NOMO-1 treated with dmso at 0.1 percent for 144 hours (cell line): ENCODE results near the gene MAP3K12.

Experiments used
- DNase-seq: peaks from one replicate; lab custom pipeline; 2025; ENCODE audit not compliant: unreplicated experiment; lab: John Stamatoyannopoulos, UW

Gene MAP3K12

GRCh38 chr12:53510181-53510812 is 11.0 kb upstream of the MAP3K12 start:
- no peak for DNase-seq

DNA sequence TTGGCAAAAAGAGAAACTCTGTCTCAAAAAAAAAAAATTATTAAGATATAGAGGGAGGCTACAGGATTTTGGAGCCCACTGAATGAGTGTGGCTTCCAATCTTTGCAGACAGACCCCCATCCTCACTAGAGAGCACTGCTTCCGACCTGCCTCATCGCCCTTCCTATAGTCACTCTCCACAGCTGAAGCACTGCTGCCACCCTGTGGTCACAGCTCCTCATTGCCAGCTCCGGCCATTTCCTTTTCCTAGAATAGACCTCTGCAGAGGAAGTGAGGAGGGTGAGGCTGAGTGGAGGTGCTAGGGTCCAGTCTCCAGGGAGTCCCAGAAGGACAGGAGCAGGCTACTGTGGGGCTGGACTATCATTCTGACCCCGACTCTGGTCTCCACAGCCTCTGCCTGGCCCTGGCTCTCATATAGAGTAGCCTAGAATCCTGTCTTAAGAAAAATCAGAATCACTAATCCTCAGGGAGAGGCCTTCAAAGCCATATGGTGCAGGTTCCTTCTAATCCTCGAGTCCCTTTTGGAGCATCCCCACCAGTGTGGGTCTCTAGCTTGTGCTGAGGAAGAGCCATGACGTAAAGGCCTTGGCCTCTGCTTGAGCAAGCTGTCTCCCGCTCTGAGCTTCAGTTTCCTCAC is 9.4 kb upstream of the MAP3K12 start:
- DNase-seq, result peak; percentile 70

DNA sequence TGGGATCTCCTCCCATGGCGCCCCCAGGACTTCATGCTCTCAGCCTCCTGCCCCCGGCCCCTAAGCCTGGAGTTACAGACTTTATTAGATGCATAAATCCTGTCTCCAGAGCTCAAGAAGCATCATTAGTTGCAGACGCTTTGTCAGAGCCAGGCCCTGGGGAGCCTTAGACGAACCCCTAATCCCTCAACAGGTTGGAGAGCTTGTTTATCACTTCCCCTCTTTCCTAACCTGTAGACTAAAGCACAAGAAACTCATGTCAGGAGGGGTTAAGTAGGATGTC is 8.3 kb upstream of the MAP3K12 start:
- DNase-seq, result no peak

DNA sequence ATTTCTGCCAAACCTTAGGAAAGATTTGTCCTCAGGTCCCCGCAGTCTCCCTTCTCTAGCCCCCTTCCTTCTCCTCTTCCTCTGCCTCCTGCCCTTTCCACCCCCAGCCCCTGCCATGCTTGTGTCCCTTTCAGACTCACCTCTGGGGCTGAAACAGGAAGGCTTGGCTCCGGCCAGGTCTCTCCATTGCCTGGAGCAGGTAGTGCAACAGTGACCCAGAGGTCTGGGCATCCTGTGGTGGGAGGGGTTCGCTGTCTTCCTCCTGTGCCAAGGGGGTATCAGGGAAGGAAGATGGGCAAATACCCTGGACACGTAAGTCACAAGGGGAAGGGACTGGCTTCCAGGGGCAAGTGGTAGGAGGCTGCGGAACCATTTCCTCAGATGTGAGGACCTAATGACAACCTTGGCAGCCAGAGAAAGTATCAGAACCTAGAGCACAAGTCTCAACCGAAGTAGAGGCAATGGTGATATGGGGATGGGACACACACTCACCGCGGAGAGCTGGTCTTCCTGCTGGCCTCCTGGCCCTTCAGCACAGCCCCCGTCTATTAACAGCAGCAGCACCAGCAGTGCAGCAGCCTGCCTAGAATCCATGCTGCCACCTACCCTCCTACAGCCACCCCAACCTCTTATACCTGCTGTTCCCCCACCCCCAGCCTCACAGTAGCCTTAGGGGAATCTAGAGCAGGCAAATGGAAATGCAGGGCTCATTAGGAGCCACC is 7.8 kb upstream of the MAP3K12 start, which contains the start of gene NPFF:
Gene NPFF, minus strand, starts transcription at position 604 of the 722 bp plus-strand sequence. Its CDS starts 10 bp downstream, at position 594.
- DNase-seq, result no peak

- no peak for DNase-seq
Measured at GRCh38 chr12:53506450-53506785, 7.2 kb upstream of the MAP3K12 start.

DNA sequence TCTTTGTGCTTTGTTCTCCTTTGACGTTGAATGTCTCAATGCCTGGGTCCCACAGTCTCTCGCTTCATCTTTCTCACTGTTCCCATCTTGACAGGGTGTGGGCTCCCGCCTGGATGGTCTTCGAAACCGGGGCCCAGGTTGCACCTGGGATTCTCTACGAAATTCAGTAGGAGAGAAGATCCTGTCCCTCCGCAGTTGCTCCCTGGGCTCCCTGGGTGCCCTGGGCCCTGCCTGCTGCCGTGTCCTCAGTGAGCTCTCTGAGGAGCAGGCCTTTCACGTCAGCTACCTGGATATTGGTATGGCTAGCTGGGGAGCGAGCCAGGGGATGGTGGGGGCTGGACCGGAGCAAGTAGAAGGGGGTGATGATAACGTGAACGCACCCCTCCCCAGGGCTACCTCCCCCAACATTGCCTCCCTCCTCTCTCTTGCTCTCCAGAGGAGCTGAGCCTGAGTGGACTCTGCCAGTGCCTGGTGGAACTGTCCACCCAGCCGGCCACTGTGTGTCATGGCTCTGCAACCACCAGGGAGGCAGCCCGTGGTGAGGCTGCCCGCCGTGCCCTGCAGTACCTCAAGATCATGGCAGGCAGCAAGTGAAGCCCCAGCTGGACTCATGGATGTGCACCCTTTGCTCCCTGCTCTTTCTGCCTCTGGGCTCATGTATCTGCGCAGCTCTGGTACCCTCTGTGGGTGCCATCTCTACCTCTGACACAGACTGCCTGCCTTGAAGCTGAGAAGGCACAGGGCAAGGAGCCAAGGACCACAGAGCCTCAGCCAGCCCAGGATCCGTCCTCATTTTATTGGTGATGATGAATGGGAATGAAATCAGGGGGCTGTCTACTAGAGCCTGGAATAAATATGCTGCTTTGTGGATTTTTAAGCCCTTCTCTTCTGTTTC is 6.5 kb upstream of the MAP3K12 start:
- no peak for DNase-seq

- no peak for DNase-seq
Measured at GRCh38 chr12:53505086-53505485, 5.8 kb upstream of the MAP3K12 start.

DNA sequence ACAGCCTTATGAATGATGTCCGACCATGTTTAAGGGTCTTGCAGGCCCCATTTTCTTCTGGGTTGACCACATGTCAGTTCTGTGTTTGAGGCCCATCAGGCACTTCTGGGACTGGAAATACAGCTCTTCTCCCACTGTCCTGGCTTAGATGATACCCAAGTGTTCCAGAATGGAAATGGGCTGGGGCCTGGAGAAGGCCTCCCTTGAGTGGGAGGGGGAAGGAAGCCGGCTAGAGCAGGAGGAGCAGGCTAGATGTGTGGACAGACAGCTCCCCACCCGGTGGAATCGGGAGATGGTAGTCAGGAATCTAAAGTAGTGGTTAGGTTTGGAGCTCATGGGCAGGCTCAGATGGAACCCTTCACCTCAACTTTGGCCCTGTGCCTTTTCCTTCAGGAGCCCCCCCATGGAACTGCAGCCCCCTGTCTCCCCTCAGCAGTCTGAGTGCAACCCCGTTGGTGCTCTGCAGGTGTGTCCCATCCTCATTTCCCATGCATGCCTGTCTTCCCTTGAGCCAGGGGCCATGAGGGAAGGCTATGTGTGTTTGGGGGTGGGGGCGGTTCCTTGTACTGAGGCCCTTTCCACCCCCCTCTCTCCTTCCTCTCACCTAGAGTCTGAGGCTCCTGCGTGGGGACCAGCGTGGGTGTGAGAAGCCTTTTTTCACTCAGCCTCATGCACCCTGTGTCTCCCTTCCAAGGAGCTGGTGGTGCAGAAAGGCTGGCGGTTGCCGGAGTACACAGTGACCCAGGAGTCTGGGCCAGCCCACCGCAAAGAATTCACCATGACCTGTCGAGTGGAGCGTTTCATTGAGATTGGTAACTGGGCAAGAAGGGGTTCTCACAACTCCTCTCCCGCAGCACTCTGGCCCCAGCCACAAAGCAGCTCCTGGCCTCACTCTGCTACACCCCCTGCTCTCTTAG is 5.0 kb upstream of the MAP3K12 start:
- no peak for DNase-seq

DNA sequence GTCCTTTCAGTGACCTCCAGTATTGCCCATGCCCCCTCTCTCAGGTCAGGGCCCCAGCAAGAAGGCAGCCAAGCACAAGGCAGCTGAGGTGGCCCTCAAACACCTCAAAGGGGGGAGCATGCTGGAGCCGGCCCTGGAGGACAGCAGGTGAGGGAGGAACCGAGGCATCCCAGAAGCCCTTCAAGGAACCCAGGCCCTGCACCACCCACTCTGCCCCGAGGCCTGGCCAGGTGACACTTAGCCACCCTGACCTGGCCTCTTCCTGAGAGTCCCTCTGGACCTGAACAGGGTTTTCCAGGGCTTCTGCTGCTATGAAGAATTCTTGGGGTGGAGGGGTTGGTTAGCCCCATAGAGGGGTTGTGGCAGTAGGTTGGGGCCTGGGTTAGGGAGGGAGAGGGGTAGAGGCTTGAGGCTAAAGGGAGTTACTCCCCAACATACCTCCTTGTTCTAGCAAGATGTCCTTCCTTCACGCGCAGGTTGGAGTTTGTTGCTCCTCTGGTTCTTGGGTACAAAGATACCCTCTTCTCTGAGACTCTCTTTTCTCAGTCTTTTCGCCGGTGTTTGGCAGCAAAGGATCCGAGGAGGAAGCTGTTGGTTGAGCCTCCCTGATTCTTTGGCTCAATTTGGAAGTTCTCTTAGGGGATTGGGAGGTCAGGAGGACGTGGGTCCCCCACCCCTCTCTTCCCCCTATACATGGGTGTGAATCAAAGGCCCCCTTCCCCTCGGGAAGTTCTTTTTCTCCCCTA is 3.9 kb upstream of the MAP3K12 start:
- DNase-seq, result no peak

GRCh38 chr12:53502331-53502730 is 3.1 kb upstream of the MAP3K12 start:
- DNase-seq, result no peak

GRCh38 chr12:53501615-53502181 is 2.4 kb upstream of the MAP3K12 start:
- DNase-seq, result no peak

DNA sequence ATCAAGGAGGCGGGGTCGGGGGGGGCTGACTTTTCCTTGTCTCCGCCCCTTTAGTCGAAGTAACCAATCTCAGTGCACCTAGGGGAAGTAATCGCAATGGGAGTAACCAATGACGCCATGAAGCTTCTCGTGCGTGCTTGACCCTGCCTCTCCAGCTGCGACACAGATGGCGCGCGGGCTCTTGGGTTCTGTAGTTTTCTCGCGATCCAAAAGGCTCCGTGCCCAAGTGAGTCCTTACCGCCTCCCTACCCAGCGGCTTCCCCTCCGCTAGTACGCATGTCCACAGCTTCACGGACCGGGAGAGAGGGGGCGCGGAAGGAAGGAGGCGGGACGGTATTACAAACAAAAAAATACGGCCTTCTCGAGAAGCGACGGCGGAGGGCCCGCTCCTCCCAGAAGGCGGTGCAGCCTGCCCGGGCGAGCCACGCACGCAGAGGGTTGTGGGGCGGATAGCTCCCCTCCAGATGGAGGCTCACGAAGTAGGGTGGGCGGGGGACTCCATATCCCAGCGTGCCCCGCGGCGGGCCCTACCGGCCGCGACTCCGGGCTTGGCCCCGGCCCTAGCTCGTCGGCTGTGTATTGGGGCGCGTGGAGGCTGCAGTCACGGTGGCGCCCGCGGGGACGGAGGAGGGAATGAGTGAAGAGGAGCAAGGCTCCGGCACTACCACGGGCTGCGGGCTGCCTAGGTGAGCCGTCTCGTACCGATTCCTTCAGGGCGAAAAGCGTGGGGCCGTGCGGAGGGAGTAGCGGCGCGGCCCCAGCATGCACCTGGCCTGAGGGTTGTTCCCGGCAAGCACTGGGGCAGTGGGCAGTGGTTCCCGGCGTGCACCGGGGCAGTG is 1.7 kb upstream of the MAP3K12 start, which contains the start of gene TARBP2:
Gene TARBP2, plus strand, starts transcription at position 508 of the 839 bp plus-strand sequence. Its CDS starts 126 bp downstream, at position 634.
- peak; percentile 97 for DNase-seq

- DNase-seq, result peak; percentile 48
Measured at GRCh38 chr12:53500142-53500775, 1.0 kb upstream of the MAP3K12 start.

DNA sequence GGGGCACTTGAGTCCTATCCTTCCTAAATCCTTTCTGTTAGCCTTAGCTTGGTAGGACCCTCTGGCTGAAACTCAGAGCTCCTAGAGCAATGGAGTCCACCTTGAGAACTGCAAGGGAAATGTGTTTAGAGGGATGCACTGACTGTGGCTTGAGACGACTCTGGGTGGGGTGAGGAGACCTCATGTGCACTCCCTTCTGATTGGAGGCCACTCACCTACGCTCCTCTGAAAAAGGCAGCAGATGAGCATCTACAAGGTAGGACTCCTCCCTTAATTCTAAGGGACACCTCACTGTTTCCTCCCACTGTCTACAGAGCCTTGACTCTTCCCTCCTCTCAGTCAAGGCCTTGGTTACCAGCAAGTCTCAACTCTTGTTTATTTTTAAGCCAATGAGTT is 1.0 kb downstream of the MAP3K12 start:
- no peak for DNase-seq

DNA sequence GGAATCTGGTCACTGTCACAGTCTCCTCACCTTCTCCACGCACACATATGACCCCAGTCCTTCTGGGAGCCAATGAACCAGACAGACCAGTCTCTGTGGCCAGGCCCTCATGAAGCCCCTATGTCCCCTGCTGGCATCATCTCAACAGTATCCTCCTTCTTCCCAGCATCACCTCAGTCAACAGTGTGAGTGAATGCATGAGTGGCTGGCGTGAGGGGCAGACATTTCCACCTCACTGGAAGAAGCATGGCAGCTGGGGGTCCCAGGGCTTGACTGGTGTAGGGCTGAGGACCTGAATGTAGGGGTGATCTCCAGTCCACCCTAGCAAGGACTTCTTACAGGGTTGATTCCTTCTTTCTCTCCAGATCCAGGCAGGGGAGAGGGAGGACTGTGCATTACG is 1.8 kb downstream of the MAP3K12 start:
- no peak for DNase-seq

DNA sequence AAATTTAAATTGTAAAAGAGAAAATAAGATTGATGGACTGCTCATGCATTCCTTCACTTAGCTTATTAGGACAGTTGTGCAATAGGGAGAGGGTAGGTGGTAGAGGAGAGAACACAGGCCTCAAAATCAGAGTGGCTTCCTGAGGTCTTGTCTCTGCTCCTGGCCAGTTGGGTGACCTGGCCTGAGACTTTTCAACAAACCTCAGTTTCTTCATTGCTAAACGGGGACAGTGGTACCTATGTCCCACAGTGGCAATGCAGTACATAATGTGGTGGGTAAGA is 2.6 kb downstream of the MAP3K12 start:
- DNase-seq, result no peak

GRCh38 chr12:53495903-53496751 is 3.1 kb downstream of the MAP3K12 start:
- DNase-seq, result peak; percentile 79
